ENCODE measurements around the gene B4GALNT1.

DNA sequence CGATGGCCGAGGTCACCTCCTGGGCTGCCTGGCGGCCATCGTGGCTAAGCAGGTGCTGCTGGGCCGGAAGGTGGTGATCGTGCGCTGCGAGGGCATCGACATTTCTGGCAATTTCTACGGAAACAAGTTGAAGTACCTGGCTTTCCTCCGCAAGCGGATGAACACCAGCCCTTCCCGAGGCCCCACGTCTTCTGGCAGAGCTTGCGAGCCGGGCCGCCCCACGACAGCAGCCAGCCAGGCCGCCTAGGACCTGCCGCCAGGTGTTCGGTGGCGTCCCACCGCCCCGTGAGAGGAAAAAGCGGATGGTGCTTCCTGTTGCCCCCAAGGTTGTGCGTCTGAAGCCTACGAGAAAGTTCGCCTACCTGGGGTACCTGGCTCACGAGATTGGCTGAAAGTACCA, 41.7 kb upstream of the B4GALNT1 start:
- TF ChIP-seq, protein P1, sequence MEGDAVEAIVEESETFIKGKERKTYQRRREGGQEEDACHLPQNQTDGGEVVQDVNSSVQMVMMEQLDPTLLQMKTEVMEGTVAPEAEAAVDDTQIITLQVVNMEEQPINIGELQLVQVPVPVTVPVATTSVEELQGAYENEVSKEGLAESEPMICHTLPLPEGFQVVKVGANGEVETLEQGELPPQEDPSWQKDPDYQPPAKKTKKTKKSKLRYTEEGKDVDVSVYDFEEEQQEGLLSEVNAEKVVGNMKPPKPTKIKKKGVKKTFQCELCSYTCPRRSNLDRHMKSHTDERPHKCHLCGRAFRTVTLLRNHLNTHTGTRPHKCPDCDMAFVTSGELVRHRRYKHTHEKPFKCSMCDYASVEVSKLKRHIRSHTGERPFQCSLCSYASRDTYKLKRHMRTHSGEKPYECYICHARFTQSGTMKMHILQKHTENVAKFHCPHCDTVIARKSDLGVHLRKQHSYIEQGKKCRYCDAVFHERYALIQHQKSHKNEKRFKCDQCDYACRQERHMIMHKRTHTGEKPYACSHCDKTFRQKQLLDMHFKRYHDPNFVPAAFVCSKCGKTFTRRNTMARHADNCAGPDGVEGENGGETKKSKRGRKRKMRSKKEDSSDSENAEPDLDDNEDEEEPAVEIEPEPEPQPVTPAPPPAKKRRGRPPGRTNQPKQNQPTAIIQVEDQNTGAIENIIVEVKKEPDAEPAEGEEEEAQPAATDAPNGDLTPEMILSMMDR (optimal IDR thresholded peaks at IDR 0.05 in 1 of 3, IDR thresholded peaks at IDR 0.05 in 1 of 3, conservative IDR thresholded peaks at IDR 0.05 in 1 of 3; ENCODE audit: extremely low read depth in 1 of 3, insufficient read depth in 2 of 3, low read length in 3 of 3) = no peak
- no peak for TF ChIP-seq EZH2 (IDR thresholded peaks at IDR 0.05; ENCODE audit: low read length)

Data from keratinocyte (primary cell).